Activated CD8-positive, alpha-beta T cell treated with anti-CD3 and anti-CD28 coated beads for 36 hours (primary cell): ENCODE results near the gene TMEM244. TPM values are rescaled to one million over a fixed set of nuclear protein-coding genes. Genes with fewer than 3 reads are reported as not detected.

Experiments used
- ATAC-seq: fragments of 200-7000 bp; cut with Tn5 transposase; one replicate; pipeline ENCODE4 v1.10.0; 2021; ENCODE audit warnings: mild to moderate bottlenecking, moderate library complexity
- CTCF ChIA-PET: fragments of 350-600 bp; sonication (Branson Sonifier 250); formaldehyde crosslinking; loops from one replicate; lab custom pipeline; 2021; ENCODE audit warnings: antibody characterized with exemption; lab: Charles Lee
- POLR2A ChIA-PET: fragments of 350-600 bp; sonication (Branson Sonifier 250); formaldehyde crosslinking; loops from one replicate; lab custom pipeline; 2021; ENCODE audit warnings: antibody characterized with exemption; lab: Charles Lee
- DNase-seq: peaks from one replicate; pipeline ENCODE4 v3.0.0-alpha.2; 2020
- H3K27ac Mint-ChIP-seq: one replicate; pipeline ENCODE4 v1.8.0; 2021; ENCODE audit warnings: mild to moderate bottlenecking, mixed read lengths
- H3K27me3 Mint-ChIP-seq: one replicate; pipeline ENCODE4 v1.8.0; 2021; ENCODE audit warnings: mixed read lengths
- H3K36me3 Mint-ChIP-seq: one replicate; pipeline ENCODE4 v1.8.0; 2021; ENCODE audit warnings: low read depth, mixed read lengths
- H3K4me1 Mint-ChIP-seq: one replicate; pipeline ENCODE4 v1.8.0; 2021; ENCODE audit warnings: low read depth, mixed read lengths
- H3K4me3 Mint-ChIP-seq: one replicate; pipeline ENCODE4 v1.8.0; 2021; ENCODE audit warnings: mild to moderate bottlenecking, moderate library complexity, mixed read lengths
- H3K9me3 Mint-ChIP-seq: one replicate; pipeline ENCODE4 v1.8.0; 2021; ENCODE audit warnings: mixed read lengths
- CTCF ChIP-seq: fragments of 200-600 bp; IDR thresholded peaks from one replicate; pipeline ENCODE4 v1.8.0; 2022; ENCODE audit warnings: antibody characterized with exemption, mild to moderate bottlenecking
- intact Hi-C: fragments of 100-400 bp; cut with micrococcal nuclease; formaldehyde crosslinking; loops from one replicate; pipeline ENCODE4 v1.10.0; 2022
- total RNA-seq, 2 experiments: library from RNA; stranded (reverse); gene quantifications; one replicate each; pipeline ENCODE4 v1.2.3, GENCODE V29; 2021

The TMEM244 gene
- total RNA-seq, 2 experiments from 2014 or later: 0.54 TPM; not detected in 1

GRCh38 chr6:129890701-129891100, 29.6 kb upstream of the TMEM244 start:
- peak; percentile 6 for DNase-seq
- POLR2A ChIA-PET: no interaction called here
- no peak for ATAC-seq
- H3K4me1 Mint-ChIP-seq: peaks cover 8% of the 10 kb centered on the region
- H3K4me3 Mint-ChIP-seq: no peak overlapping the region
- CTCF ChIA-PET: interaction anchor here (0.7 to 1.4 kb wide), 4 partner anchors 47 to 391 kb away, joined by 3 to 4 read pairs (median 3); no protein-coding TSS in a partner anchor
- no peaks in the 10 kb centered on the region for H3K9me3 Mint-ChIP-seq
- no peaks in the 10 kb centered on the region for H3K27me3 Mint-ChIP-seq
- no peak for TF ChIP-seq CTCF
- intact Hi-C loops: loop anchor here (5.0 kb wide), 1 partner anchor 132 kb away; no protein-coding TSS in a partner anchor
- no peak overlapping the region for H3K27ac Mint-ChIP-seq
- H3K36me3 Mint-ChIP-seq: no peaks in the 10 kb centered on the region

GRCh38 chr6:129890164-129890563, 29.0 kb upstream of the TMEM244 start:
- peak; percentile 7 for DNase-seq
- intact Hi-C loops: loop anchor here (5.0 kb wide), 1 partner anchor 132 kb away; no protein-coding TSS in a partner anchor
- peak; percentile 17 for ATAC-seq
- Mint-ChIP-seq H3K36me3 (no peaks in the 10 kb centered on the region), H3K4me3 (no peak overlapping the region), H3K4me1 (peaks cover 8% of the 10 kb centered on the region), H3K27ac (no peak overlapping the region), H3K9me3 (no peaks in the 10 kb centered on the region), H3K27me3 (no peaks in the 10 kb centered on the region)
- CTCF ChIA-PET: interaction anchor here (0.7 to 1.4 kb wide), 5 partner anchors 21 to 391 kb away, joined by 3 to 4 read pairs (median 3); no protein-coding TSS in a partner anchor
- POLR2A ChIA-PET: no interaction called here
- TF ChIP-seq CTCF: no peak

GRCh38 chr6:129889580-129889979, 28.5 kb upstream of the TMEM244 start:
- no peak overlapping the region for H3K27ac Mint-ChIP-seq
- CTCF ChIA-PET: interaction anchor here (1.0 to 1.4 kb wide), 4 partner anchors 14 to 132 kb away, joined by 3 to 4 read pairs (median 3); no protein-coding TSS in a partner anchor
- DNase-seq (peak; percentile 26), ATAC-seq (peak; percentile 62)
- no peak for TF ChIP-seq CTCF
- no peaks in the 10 kb centered on the region for H3K27me3 Mint-ChIP-seq
- H3K4me3 Mint-ChIP-seq: no peak overlapping the region
- peaks cover 8% of the 10 kb centered on the region for H3K4me1 Mint-ChIP-seq
- POLR2A ChIA-PET: no interaction called here
- intact Hi-C loops: no loop called here
- no peaks in the 10 kb centered on the region for H3K36me3 Mint-ChIP-seq
- H3K9me3 Mint-ChIP-seq: no peaks in the 10 kb centered on the region

- no peaks in the 10 kb centered on the region for H3K9me3 Mint-ChIP-seq
- H3K27me3 Mint-ChIP-seq: peaks cover 3% of the 10 kb centered on the region
- H3K4me1 Mint-ChIP-seq: peaks cover 14% of the 10 kb centered on the region
- ATAC-seq: no peak
- H3K27ac Mint-ChIP-seq: no peak overlapping the region
- DNase-seq: no peak
- CTCF ChIA-PET: interaction anchor here (0.7 kb wide), 1 partner anchor 855 kb away, joined by 3 read pairs; no protein-coding TSS in a partner anchor
- intact Hi-C loops: no loop called here
- POLR2A ChIA-PET: no interaction called here
- H3K4me3 Mint-ChIP-seq: no peak overlapping the region
- TF ChIP-seq CTCF: no peak
- no peaks in the 10 kb centered on the region for H3K36me3 Mint-ChIP-seq
These were observed 25.5 kb upstream of the TMEM244 start for GRCh38 chr6:129886401-129887155.

- Mint-ChIP-seq H3K9me3 (peaks cover 3% of the 10 kb centered on the region), H3K27me3 (peaks cover 6% of the 10 kb centered on the region), H3K27ac (no peak overlapping the region), H3K4me1 (peaks cover 6% of the 10 kb centered on the region), H3K36me3 (no peaks in the 10 kb centered on the region), H3K4me3 (no peak overlapping the region)
- CTCF ChIA-PET: interaction anchor here (1.4 kb wide), 1 partner anchor 137 kb away, joined by 4 read pairs; no protein-coding TSS in a partner anchor
- no peak for ATAC-seq
- no peak for DNase-seq
- intact Hi-C loops: no loop called here
- POLR2A ChIA-PET: no interaction called here
- TF ChIP-seq CTCF: no peak
These were observed 23.1 kb upstream of the TMEM244 start for GRCh38 chr6:129884211-129884610.
